HEK293 (cell line): ENCODE results near the gene SARNP.
"Not testable (repeated sequence)": the region's sequence is repeated elsewhere in the genome, so short reads cannot be mapped to it uniquely, and the experiment has no call there.

Experiments
- CTCF ChIA-PET: fragments of 350-600 bp; formaldehyde crosslinking; extraction: SDS; loops from one replicate; lab custom pipeline; 2021; ENCODE audit warnings: antibody characterized with exemption; lab: Yijun Ruan, JAX
- POLR2A ChIA-PET: fragments of 300-600 bp; formaldehyde crosslinking; extraction: SDS; loops from one replicate; lab custom pipeline; 2020; ENCODE audit warnings: antibody characterized with exemption, inconsistent platforms; lab: Yijun Ruan, JAX
- H3K27ac ChIP-seq: fragments of 200-500 bp; sonication (Bioruptor generic); 2 replicates; pipeline ENCODE4 v1.5.1; 2014; ENCODE audit warnings: low read depth, low read length, control low read depth, inconsistent platforms; ENCODE audit errors: extremely low read depth
- H3K36me3 ChIP-seq, 2 experiments: fragments of 200-500 bp in 1 of 2; sonication (Bioruptor generic) in 1 of 2; 1 replicate in 1 of 2; 2 replicates in 1 of 2; pipeline ENCODE4 v1.5.1; 2014 to 2017; ENCODE audit warnings: inconsistent platforms in 2 of 2, low read length in 2 of 2; ENCODE audit not compliant: control insufficient read depth in 2 of 2, insufficient read depth in 1 of 2
- H3K4me1 ChIP-seq: fragments of 200-500 bp; sonication (Bioruptor generic); 2 replicates; pipeline ENCODE4 v1.5.1; 2014; ENCODE audit warnings: mild to moderate bottlenecking, low read length, inconsistent platforms; ENCODE audit not compliant: control insufficient read depth, insufficient read depth
- H3K4me3 ChIP-seq: 2 replicates; pipeline ENCODE4 v1.5.1; 2011; ENCODE audit warnings: low read depth, mild to moderate bottlenecking, control low read depth, low read length, moderate library complexity
- H3K9me3 ChIP-seq: fragments of 200-500 bp; sonication (Bioruptor generic); 2 replicates; pipeline ENCODE4 v1.5.1; 2014; ENCODE audit warnings: low read depth, low read length, inconsistent platforms; ENCODE audit not compliant: control insufficient read depth, insufficient read depth
- GLIS2 ChIP-seq: fragments of 450-650 bp; formaldehyde crosslinking; IDR thresholded peaks from 2 replicates; pipeline ENCODE4 v1.5.1; 2016; ENCODE audit warnings: missing biosample characterization, missing genetic modification characterization
- PRDM1 ChIP-seq: fragments of 450-650 bp; formaldehyde crosslinking; IDR thresholded peaks from 2 replicates; pipeline ENCODE4; 2016; ENCODE audit warnings: missing biosample characterization, missing genetic modification characterization
- ZBTB1 ChIP-seq: fragments of 450-650 bp; formaldehyde crosslinking; IDR thresholded peaks from 2 replicates; pipeline ENCODE4 v1.5.1; 2016; ENCODE audit warnings: missing biosample characterization, missing genetic modification characterization
- ZBTB20 ChIP-seq: fragments of 450-650 bp; formaldehyde crosslinking; IDR thresholded peaks from 2 replicates; pipeline ENCODE4 v1.5.1; 2016; ENCODE audit warnings: missing biosample characterization, missing genetic modification characterization
- ZBTB7A ChIP-seq: fragments of 450-650 bp; formaldehyde crosslinking; IDR thresholded peaks from 2 replicates; pipeline ENCODE4 v1.5.1; 2016; ENCODE audit warnings: low read depth, missing biosample characterization, missing genetic modification characterization
- ZIC2 ChIP-seq: fragments of 450-650 bp; formaldehyde crosslinking; IDR thresholded peaks from 2 replicates; pipeline ENCODE4 v1.5.1; 2016; ENCODE audit warnings: missing biosample characterization, missing genetic modification characterization
- ZNF174 ChIP-seq: fragments of 450-650 bp; formaldehyde crosslinking; IDR thresholded peaks from 2 replicates; pipeline ENCODE4 v1.5.0; 2017; ENCODE audit warnings: missing biosample characterization, mild to moderate bottlenecking, missing genetic modification characterization
- ZNF211 ChIP-seq: fragments of 450-650 bp; formaldehyde crosslinking; IDR thresholded peaks from 2 replicates; pipeline ENCODE4 v1.5.1; 2016; ENCODE audit warnings: low read depth, missing biosample characterization, missing genetic modification characterization
- ZNF302 ChIP-seq: fragments of 450-650 bp; formaldehyde crosslinking; IDR thresholded peaks from 2 replicates; pipeline ENCODE4 v1.5.1; 2016; ENCODE audit warnings: missing biosample characterization, missing genetic modification characterization, low read depth
- ZNF558 ChIP-seq: fragments of 450-650 bp; formaldehyde crosslinking; IDR thresholded peaks from 2 replicates; pipeline ENCODE4 v1.5.1; 2016; ENCODE audit warnings: missing biosample characterization, missing genetic modification characterization
- ZNF654 ChIP-seq: fragments of 450-650 bp; formaldehyde crosslinking; IDR thresholded peaks from 2 replicates; pipeline ENCODE4 v1.5.1; 2016; ENCODE audit warnings: low read depth, missing biosample characterization, missing genetic modification characterization
- ZNF785 ChIP-seq: fragments of 450-650 bp; formaldehyde crosslinking; IDR thresholded peaks from 2 replicates; pipeline ENCODE4 v1.5.1; 2016; ENCODE audit warnings: missing biosample characterization, missing genetic modification characterization
- TF ChIP-seq, protein P1 (sequence below): fragments of 450-650 bp; formaldehyde crosslinking; IDR thresholded peaks from 2 replicates; pipeline ENCODE4 v1.5.1; 2016; ENCODE audit warnings: missing biosample characterization, missing genetic modification characterization
- TF ChIP-seq, protein P2 (sequence below): fragments of 450-650 bp; formaldehyde crosslinking; IDR thresholded peaks from 2 replicates; pipeline ENCODE4 v1.5.1; 2017; ENCODE audit warnings: missing biosample characterization, missing genetic modification characterization
- TF ChIP-seq, protein P3 (sequence below): fragments of 450-650 bp; formaldehyde crosslinking; IDR thresholded peaks from 2 replicates; pipeline ENCODE4 v1.5.1; 2016; ENCODE audit warnings: missing biosample characterization, missing genetic modification characterization
- TF ChIP-seq, protein P4 (sequence below): fragments of 450-650 bp; formaldehyde crosslinking; IDR thresholded peaks from 2 replicates; pipeline ENCODE4 v1.5.1; 2016; ENCODE audit warnings: missing biosample characterization, missing genetic modification characterization, low read depth

Gene SARNP

DNA sequence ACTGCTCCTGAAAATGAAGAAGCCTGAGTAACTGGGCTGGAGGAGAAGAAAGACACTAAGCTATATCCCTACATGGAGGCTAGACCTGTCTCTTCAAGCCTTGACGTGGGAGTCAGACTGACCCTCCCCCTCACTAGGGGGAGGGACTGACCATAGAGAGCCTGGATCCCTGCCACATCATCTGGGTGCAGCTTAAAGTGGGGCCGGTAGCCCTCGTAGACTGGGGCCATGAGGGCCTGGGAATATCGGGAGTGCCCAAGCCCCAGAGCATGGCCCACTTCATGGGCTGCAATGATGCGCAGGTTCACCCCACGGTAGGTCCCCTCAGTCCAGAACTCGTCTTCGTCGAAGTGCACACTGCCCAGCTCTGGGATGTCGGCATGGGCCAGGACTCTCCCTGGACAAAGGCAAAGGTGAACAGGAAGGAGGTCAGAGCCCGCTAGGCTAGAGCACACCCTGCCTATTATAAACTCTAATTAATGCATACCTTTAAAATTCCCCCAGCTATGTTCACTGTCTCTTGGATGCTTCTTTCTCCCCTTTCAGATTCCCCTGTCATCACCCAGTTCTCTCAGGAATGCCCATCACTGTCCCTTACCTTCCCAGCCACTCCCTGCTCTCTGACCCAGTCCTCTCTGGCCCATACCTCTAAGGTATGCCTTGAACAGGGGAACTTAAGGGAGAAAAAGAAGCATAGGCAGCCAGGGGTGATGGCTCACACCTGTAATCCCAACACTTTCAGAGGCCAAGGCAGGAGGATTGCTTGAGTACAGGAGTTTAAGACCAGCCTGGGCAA lies 22.0 kb upstream of the SARNP start (continued):
- TF ChIP-seq ZNF302 (tag by site-specific recombination) (no peak), ZIC2 (tag by site-specific recombination) (no peak)
- TF ChIP-seq, protein P1, sequence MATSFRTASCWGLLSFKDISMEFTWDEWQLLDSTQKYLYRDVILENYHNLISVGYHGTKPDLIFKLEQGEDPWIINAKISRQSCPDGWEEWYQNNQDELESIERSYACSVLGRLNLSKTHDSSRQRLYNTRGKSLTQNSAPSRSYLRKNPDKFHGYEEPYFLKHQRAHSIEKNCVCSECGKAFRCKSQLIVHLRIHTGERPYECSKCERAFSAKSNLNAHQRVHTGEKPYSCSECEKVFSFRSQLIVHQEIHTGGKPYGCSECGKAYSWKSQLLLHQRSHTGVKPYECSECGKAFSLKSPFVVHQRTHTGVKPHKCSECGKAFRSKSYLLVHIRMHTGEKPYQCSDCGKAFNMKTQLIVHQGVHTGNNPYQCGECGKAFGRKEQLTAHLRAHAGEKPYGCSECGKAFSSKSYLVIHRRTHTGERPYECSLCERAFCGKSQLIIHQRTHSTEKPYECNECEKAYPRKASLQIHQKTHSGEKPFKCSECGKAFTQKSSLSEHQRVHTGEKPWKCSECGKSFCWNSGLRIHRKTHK (tag by site-specific recombination) = no peak

DNA sequence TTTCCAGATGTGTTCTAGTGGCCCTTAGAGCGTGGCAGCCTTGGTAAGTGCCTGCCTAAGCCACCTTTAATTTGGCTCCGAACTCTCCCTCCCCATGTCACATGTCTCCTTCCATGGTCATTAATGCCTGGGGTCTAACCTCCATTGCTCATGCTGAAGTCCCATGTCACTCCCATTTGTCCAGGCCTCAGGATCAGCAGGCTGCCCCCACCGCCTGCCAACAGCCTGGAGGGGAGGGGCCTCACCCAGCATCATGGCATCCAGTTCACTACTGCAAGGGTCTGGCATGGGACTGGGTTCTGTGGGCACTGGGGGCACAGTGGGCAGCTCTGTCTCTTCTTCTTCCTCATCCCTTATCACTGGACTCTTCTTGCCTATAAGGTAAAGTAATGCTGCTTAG lies 20.8 kb upstream of the SARNP start:
- H3K27ac ChIP-seq = no peak overlapping the region
- POLR2A ChIA-PET = interaction anchor here (0.5 to 0.7 kb wide), 3 partner anchors 16 to 170 kb away, joined by 4 to 15 read pairs (median 4); no protein-coding TSS in a partner anchor
- TF ChIP-seq ZNF654 (tag by site-specific recombination) (no peak), ZNF211 (tag by site-specific recombination) (no peak), ZBTB20 (tag by site-specific recombination) (no peak), ZBTB7A (tag by site-specific recombination) (no peak), ZBTB1 (tag by site-specific recombination) (no peak), ZNF785 (no peak), GLIS2 (tag by site-specific recombination) (no peak), ZNF558 (tag by site-specific recombination) (no peak), PRDM1 (tag by site-specific recombination) (no peak)
- TF ChIP-seq, protein P2, sequence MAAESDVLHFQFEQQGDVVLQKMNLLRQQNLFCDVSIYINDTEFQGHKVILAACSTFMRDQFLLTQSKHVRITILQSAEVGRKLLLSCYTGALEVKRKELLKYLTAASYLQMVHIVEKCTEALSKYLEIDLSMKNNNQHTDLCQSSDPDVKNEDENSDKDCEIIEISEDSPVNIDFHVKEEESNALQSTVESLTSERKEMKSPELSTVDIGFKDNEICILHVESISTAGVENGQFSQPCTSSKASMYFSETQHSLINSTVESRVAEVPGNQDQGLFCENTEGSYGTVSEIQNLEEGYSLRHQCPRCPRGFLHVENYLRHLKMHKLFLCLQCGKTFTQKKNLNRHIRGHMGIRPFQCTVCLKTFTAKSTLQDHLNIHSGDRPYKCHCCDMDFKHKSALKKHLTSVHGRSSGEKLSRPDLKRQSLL (tag by site-specific recombination) = no peak
- TF ChIP-seq, protein P3, sequence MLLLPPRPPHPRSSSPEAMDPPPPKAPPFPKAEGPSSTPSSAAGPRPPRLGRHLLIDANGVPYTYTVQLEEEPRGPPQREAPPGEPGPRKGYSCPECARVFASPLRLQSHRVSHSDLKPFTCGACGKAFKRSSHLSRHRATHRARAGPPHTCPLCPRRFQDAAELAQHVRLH (tag by site-specific recombination) = no peak
- TF ChIP-seq, all 188 proteins: peak for 0
- no peak overlapping the region for H3K4me3 ChIP-seq
- H3K36me3 ChIP-seq = no peaks in the 10 kb centered on the region
- CTCF ChIA-PET = no interaction called here
- no peaks in the 10 kb centered on the region for H3K4me1 ChIP-seq
- no peaks in the 10 kb centered on the region for H3K9me3 ChIP-seq

DNA sequence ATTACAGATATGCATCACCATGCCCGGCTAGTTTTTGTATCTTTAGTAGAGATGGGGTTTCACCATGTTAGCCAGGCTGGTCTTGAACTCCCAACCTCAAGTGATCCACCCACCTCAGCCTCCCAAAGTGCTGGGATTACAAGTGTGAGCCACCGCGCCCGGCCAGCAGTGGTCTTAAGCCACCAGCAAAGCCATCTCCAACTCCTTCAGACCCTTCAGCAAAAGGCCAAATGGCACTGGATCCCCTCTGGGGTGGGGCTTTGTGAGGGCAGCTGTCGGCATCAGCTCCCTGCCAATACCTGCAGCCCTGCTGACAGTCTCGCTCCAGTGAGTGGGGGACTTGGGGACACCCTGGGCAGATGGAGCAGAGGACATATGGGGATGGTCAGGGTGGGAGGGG lies 16.9 kb upstream of the SARNP start:
- CTCF ChIA-PET = interaction anchor here (1.1 kb wide), 1 partner anchor 92 kb away, joined by 3 read pairs; no protein-coding TSS in a partner anchor

DNA sequence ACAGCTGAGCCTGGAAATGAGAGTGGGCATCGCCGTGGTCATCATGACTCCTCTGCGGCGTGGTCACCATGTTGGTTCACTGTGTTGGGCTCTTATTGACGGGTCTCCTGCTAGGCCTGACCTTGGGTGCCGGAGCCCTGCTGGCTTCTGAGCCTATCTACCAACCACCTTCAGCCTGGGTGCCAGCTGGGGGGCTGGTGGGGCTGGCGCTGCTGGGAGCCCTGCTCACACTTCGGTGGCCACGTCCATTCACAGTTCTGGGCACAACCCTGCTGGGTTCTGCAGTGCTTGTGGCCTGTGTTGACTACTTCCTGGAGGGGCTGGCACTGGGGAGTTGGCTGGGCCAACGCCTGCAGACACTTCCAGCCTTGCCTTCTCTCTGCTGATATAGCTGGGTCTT lies 15.5 kb upstream of the SARNP start:
- peaks cover 5% of the 10 kb centered on the region for H3K4me1 ChIP-seq
- TF ChIP-seq ZIC2 (tag by site-specific recombination) = peak; percentile 35; the same call in 1 of the 2 replicates
- TF ChIP-seq, protein P4, sequence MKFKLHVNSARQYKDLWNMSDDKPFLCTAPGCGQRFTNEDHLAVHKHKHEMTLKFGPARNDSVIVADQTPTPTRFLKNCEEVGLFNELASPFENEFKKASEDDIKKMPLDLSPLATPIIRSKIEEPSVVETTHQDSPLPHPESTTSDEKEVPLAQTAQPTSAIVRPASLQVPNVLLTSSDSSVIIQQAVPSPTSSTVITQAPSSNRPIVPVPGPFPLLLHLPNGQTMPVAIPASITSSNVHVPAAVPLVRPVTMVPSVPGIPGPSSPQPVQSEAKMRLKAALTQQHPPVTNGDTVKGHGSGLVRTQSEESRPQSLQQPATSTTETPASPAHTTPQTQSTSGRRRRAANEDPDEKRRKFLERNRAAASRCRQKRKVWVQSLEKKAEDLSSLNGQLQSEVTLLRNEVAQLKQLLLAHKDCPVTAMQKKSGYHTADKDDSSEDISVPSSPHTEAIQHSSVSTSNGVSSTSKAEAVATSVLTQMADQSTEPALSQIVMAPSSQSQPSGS (tag by site-specific recombination) = no peak
- no peak for TF ChIP-seq ZNF174 (tag by site-specific recombination)
- TF ChIP-seq, all 188 proteins: peak for 1
- no peaks in the 10 kb centered on the region for H3K9me3 ChIP-seq
- no peak overlapping the region for H3K27ac ChIP-seq
- POLR2A ChIA-PET = no interaction called here
- CTCF ChIA-PET = interaction anchor here (1.2 kb wide), 1 partner anchor 97 kb away, joined by 7 read pairs; no protein-coding TSS in a partner anchor
- no peak overlapping the region for H3K4me3 ChIP-seq
- peaks cover 0 to 5% of the 10 kb centered on the region in 2 experiments; a peak in 1 of 3 replicates for H3K36me3 ChIP-seq

More for the DNA sequence above, 16.9 kb upstream of the SARNP start:
- H3K4me3 ChIP-seq, H3K27ac ChIP-seq, H3K36me3 ChIP-seq, H3K9me3 ChIP-seq, H3K4me1 ChIP-seq: not testable (repeated sequence)
- POLR2A ChIA-PET = interaction anchor here (0.6 kb wide), 1 partner anchor 21 kb away, joined by 3 read pairs; no protein-coding TSS in a partner anchor
